Measurements from ENCODE around the gene MVB12B. TPM values are rescaled to one million over a fixed set of nuclear protein-coding genes. Genes with fewer than 3 reads are reported as not detected.

Gene MVB12B
- total and polyA plus RNA-seq, 4 experiments from 2014 or later = 0.30 to 6.5 (median 4.9) TPM

- Histone ChIP-seq H3K27me3 (ENCODE audit: insufficient read depth, low read length) (peaks cover 12% of the 10 kb centered on the region), H3K4me1 (ENCODE audit: insufficient read depth, low read length) (peaks cover 33% of the 10 kb centered on the region), H3K9me3 (ENCODE audit: control insufficient read depth in 1 of 2, low read length in 2 of 2) (no peaks in the 10 kb centered on the region), H3K4me3 (ENCODE audit: low read length in 2 of 2) (no peak overlapping the region), H3K27ac (ENCODE audit: low read depth, low read length) (no peak overlapping the region), H3K36me3 (ENCODE audit: insufficient read depth, low read length) (no peaks in the 10 kb centered on the region)
- Mint-ChIP-seq H3K36me3 (no peaks in the 10 kb centered on the region), H3K9me3 (peaks cover 0 to 1% (median 0%) of the 10 kb centered on the region in 8 donors), H3K4me3 (peak overlapping the region in 4 of 8 donors; percentile 26 to 73 (median 30)), H3K4me1 (peaks cover 20 to 53% (median 33%) of the 10 kb centered on the region in 4 donors), H3K27ac (peak overlapping the region in 1 of 7 donors; percentile 62), H3K27me3 (peaks cover 17 to 31% of the 10 kb centered on the region in 2 donors)
- CTCF ChIA-PET (ENCODE audit: partially characterized antibody) = interaction anchor here (1.0 to 7.2 kb wide), 7 partner anchors 10 to 45 kb away, joined by 3 to 74 read pairs (median 4); no protein-coding TSS in a partner anchor
- POLR2A ChIA-PET (ENCODE audit: partially characterized antibody) = interaction anchor here (0.7 to 1.6 kb wide), 3 partner anchors 10 to 43 kb away, joined by 4 to 8 read pairs (median 6); no protein-coding TSS in a partner anchor
- intact Hi-C loops (cut with micrococcal nuclease) = no loop called here
- no peak for DNase-seq
These were observed 188.6 kb downstream of the MVB12B start for GRCh38 chr9:126515001-126515872.

DNA sequence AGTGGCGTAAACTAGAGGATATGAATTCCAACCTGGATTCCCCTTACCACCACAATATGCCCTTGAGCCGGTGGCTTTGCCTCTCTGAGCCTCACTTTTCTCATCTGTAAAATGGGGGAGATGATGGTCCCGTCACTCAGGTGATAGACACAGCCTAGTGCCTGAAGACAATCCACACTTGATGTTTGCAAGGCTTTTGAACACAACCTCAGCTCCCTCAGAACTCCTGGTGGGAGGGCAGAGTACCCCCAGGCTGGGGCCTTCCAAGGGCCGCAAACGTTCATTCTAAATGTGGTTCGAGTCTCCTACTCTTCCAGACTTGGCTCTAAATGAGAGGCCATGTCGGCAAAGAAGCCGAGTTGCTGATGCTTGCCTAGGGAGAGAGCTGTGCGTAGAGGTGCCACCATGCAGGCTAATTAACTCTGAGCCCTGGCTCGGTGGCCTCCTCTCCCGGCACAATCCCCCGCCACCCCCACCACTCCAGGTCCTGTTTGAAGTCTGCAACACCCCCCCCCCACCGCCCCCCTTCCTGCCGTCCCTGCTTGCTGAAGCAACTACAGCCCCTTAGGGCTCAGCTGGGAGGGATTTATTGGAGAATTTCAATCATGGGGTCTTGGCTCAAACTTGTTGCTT, 189.4 kb downstream of the MVB12B start:
- Mint-ChIP-seq H3K36me3 (no peaks in the 10 kb centered on the region), H3K27ac (peak overlapping the region in 3 of 7 donors; percentile 38 to 83 (median 76))

GRCh38 chr9:126516561-126516935, 189.9 kb downstream of the MVB12B start:
- Histone ChIP-seq H3K27ac (ENCODE audit: low read depth, low read length) (peak overlapping the region; percentile 42), H3K36me3 (ENCODE audit: insufficient read depth, low read length) (no peaks in the 10 kb centered on the region), H3K4me1 (ENCODE audit: insufficient read depth, low read length) (peaks cover 33% of the 10 kb centered on the region), H3K27me3 (ENCODE audit: insufficient read depth, low read length) (peaks cover 12% of the 10 kb centered on the region), H3K9me3 (ENCODE audit: control insufficient read depth in 1 of 2, low read length in 2 of 2) (no peaks in the 10 kb centered on the region), H3K4me3 (ENCODE audit: low read length in 2 of 2) (no peak overlapping the region)
- H3K27ac Mint-ChIP-seq = peak overlapping the region in 6 of 7 donors; percentile 76 to 89 (median 84)
- intact Hi-C loops (cut with micrococcal nuclease) = no loop called here
- CTCF ChIA-PET (ENCODE audit: partially characterized antibody) = interaction anchor here (1.1 to 7.2 kb wide), 4 partner anchors 10 to 39 kb away, joined by 3 to 74 read pairs (median 10); no protein-coding TSS in a partner anchor
- H3K9me3 Mint-ChIP-seq = peaks cover 0 to 1% (median 0%) of the 10 kb centered on the region in 8 donors
- peak overlapping the region; percentile 85 to 96 (median 90) for H3K4me3 Mint-ChIP-seq
- DNase-seq = no peak
- peaks cover 14 to 28% of the 10 kb centered on the region in 2 donors for H3K27me3 Mint-ChIP-seq
- H3K36me3 Mint-ChIP-seq = no peaks in the 10 kb centered on the region
- H3K4me1 Mint-ChIP-seq = peaks cover 20 to 53% (median 33%) of the 10 kb centered on the region in 4 donors
- POLR2A ChIA-PET (ENCODE audit: partially characterized antibody) = interaction anchor here (1.0 to 2.5 kb wide), 5 partner anchors 8 to 207 kb away, joined by 3 to 12 read pairs (median 4); no protein-coding TSS in a partner anchor

More for the DNA sequence above, 189.4 kb downstream of the MVB12B start:
- peaks cover 17 to 31% of the 10 kb centered on the region in 2 donors for H3K27me3 Mint-ChIP-seq
- CTCF ChIA-PET (ENCODE audit: partially characterized antibody) = interaction anchor here (1.7 to 7.2 kb wide), 3 partner anchors 9 to 40 kb away, joined by 6 to 74 read pairs (median 13); no protein-coding TSS in a partner anchor
- peak overlapping the region in 7 of 8 donors; percentile 67 to 96 (median 90) for H3K4me3 Mint-ChIP-seq
- H3K27ac ChIP-seq (ENCODE audit: low read depth, low read length) = no peak overlapping the region
- peaks cover 12% of the 10 kb centered on the region for H3K27me3 ChIP-seq (ENCODE audit: insufficient read depth, low read length)
- no peaks in the 10 kb centered on the region for H3K9me3 ChIP-seq (ENCODE audit: control insufficient read depth in 1 of 2, low read length in 2 of 2)
- POLR2A ChIA-PET (ENCODE audit: partially characterized antibody) = interaction anchor here (1.8 to 2.5 kb wide), 2 partner anchors 9 to 42 kb away, joined by 4 to 12 read pairs; no protein-coding TSS in a partner anchor
- intact Hi-C loops (cut with micrococcal nuclease) = no loop called here
- peaks cover 33% of the 10 kb centered on the region for H3K4me1 ChIP-seq (ENCODE audit: insufficient read depth, low read length)
- H3K9me3 Mint-ChIP-seq = peaks cover 0 to 1% (median 0%) of the 10 kb centered on the region in 8 donors
- no peak overlapping the region for H3K4me3 ChIP-seq (ENCODE audit: low read length in 2 of 2)
- H3K36me3 ChIP-seq (ENCODE audit: insufficient read depth, low read length) = no peaks in the 10 kb centered on the region
- DNase-seq = no peak
- peaks cover 20 to 53% (median 33%) of the 10 kb centered on the region in 4 donors for H3K4me1 Mint-ChIP-seq

DNA sequence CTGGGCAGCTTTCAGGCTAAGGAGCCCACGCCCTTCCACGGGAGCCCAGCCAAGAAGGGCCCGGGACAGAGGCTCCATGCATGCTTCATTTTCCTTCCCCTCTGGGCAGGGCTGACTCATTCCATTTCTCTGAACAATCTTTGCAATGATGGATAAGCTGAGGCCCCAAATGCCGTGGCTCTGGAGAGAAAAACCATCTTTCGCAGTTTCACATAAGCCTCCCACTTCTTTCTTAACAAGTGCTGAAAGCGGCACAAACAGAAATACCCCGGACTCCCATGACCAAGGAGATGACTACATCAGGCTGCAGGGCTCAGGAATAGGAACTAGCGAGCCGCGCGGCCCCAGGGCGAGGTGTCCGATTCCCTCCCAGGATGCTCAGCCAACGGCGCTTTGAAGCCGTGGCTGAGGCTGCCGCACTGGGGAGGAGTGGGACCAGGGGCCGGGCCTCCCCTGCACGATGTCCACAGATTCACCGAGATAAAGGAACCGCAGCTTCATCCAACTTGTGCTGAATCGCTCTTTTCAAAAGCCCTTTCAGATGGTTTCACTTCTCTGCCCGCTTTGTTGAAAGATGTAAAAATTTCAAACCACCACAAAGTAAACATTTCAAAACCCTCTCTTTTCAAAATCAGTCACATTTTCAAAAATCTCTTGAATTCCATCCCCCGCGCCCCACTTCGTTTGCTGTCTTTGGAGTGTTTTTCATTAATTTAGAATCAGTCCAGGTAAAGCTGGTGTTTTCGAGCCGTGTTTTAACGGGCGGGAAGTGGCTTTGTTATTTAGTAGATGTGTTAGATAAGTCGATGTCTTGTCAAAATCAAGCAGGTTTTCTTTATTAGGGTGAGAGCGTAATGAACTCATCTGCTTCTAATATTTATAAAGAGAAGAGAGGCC, 190.6 kb downstream of the MVB12B start:
- Histone ChIP-seq H3K36me3 (ENCODE audit: insufficient read depth, low read length) (no peaks in the 10 kb centered on the region), H3K27ac (ENCODE audit: low read depth, low read length) (peak overlapping the region; percentile 42), H3K9me3 (ENCODE audit: control insufficient read depth in 1 of 2, low read length in 2 of 2) (no peaks in the 10 kb centered on the region), H3K4me1 (ENCODE audit: insufficient read depth, low read length) (peaks cover 33% of the 10 kb centered on the region), H3K27me3 (ENCODE audit: insufficient read depth, low read length) (peaks cover 12% of the 10 kb centered on the region), H3K4me3 (ENCODE audit: low read length in 2 of 2) (peak overlapping the region; percentile 40)
- H3K4me3 Mint-ChIP-seq = peak overlapping the region; percentile 85 to 96 (median 90)
- peaks cover 20 to 56% (median 33%) of the 10 kb centered on the region in 4 donors for H3K4me1 Mint-ChIP-seq
- H3K36me3 Mint-ChIP-seq = no peaks in the 10 kb centered on the region
- intact Hi-C loops (cut with micrococcal nuclease) = no loop called here
- ChIA-PET CTCF (ENCODE audit: partially characterized antibody) (interaction anchor here (0.5 to 7.2 kb wide), 6 partner anchors 9 to 39 kb away, joined by 3 to 74 read pairs (median 5); no protein-coding TSS in a partner anchor), POLR2A (ENCODE audit: partially characterized antibody) (interaction anchor here (0.7 to 2.5 kb wide), 8 partner anchors 8 to 1124 kb away, joined by 3 to 12 read pairs (median 4); no protein-coding TSS in a partner anchor)
- H3K27me3 Mint-ChIP-seq = peaks cover 10 to 25% of the 10 kb centered on the region in 2 donors
- peak in 4 of 5 donors; percentile 41 to 55 (median 46) for DNase-seq
- H3K27ac Mint-ChIP-seq = peak overlapping the region; percentile 76 to 89 (median 84)
- H3K9me3 Mint-ChIP-seq = peaks cover 0 to 1% (median 0%) of the 10 kb centered on the region in 8 donors

GRCh38 chr9:126517833-126518356, 191.3 kb downstream of the MVB12B start:
- intact Hi-C loops (cut with micrococcal nuclease) = no loop called here
- no peaks in the 10 kb centered on the region for H3K36me3 ChIP-seq (ENCODE audit: insufficient read depth, low read length)
- peaks cover 33% of the 10 kb centered on the region for H3K4me1 ChIP-seq (ENCODE audit: insufficient read depth, low read length)
- no peak for DNase-seq
- peak overlapping the region in 1 of 2 donors; percentile 40 for H3K4me3 ChIP-seq (ENCODE audit: low read length in 2 of 2)
- ChIA-PET POLR2A (ENCODE audit: partially characterized antibody) (interaction anchor here (0.7 to 2.5 kb wide), 7 partner anchors 7 to 1124 kb away, joined by 3 to 12 read pairs (median 4); no protein-coding TSS in a partner anchor), CTCF (ENCODE audit: partially characterized antibody) (interaction anchor here (0.5 to 7.2 kb wide), 6 partner anchors 8 to 38 kb away, joined by 3 to 74 read pairs (median 5); no protein-coding TSS in a partner anchor)
- Mint-ChIP-seq H3K4me3 (peak overlapping the region; percentile 85 to 96 (median 90)), H3K27ac (peak overlapping the region in 6 of 7 donors; percentile 22 to 89 (median 84)), H3K36me3 (no peaks in the 10 kb centered on the region), H3K4me1 (peaks cover 22 to 63% (median 34%) of the 10 kb centered on the region in 4 donors), H3K27me3 (peaks cover 10 to 22% of the 10 kb centered on the region in 2 donors), H3K9me3 (peaks cover 0 to 1% (median 0%) of the 10 kb centered on the region in 8 donors)
- H3K9me3 ChIP-seq (ENCODE audit: control insufficient read depth in 1 of 2, low read length in 2 of 2) = no peaks in the 10 kb centered on the region
- H3K27me3 ChIP-seq (ENCODE audit: insufficient read depth, low read length) = peaks cover 12% of the 10 kb centered on the region
- H3K27ac ChIP-seq (ENCODE audit: low read depth, low read length) = no peak overlapping the region

GRCh38 chr9:126518763-126519162, 192.1 kb downstream of the MVB12B start:
- H3K4me3 Mint-ChIP-seq = peak overlapping the region in 3 of 8 donors; percentile 11 to 93 (median 49)
- H3K4me1 Mint-ChIP-seq = peaks cover 29 to 68% (median 42%) of the 10 kb centered on the region in 4 donors
- H3K9me3 ChIP-seq (ENCODE audit: control insufficient read depth in 1 of 2, low read length in 2 of 2) = no peaks in the 10 kb centered on the region
- ChIA-PET POLR2A (ENCODE audit: partially characterized antibody) (no interaction called here), CTCF (ENCODE audit: partially characterized antibody) (interaction anchor here (1.2 to 7.2 kb wide), 4 partner anchors 12 to 37 kb away, joined by 6 to 74 read pairs (median 10); no protein-coding TSS in a partner anchor)
- peaks cover 4% of the 10 kb centered on the region for H3K27me3 ChIP-seq (ENCODE audit: insufficient read depth, low read length)
- no peaks in the 10 kb centered on the region for H3K36me3 ChIP-seq (ENCODE audit: insufficient read depth, low read length)
- H3K36me3 Mint-ChIP-seq = no peaks in the 10 kb centered on the region
- H3K27ac ChIP-seq (ENCODE audit: low read depth, low read length) = no peak overlapping the region
- peaks cover 8 to 16% of the 10 kb centered on the region in 2 donors for H3K27me3 Mint-ChIP-seq
- peaks cover 0 to 1% (median 0%) of the 10 kb centered on the region in 8 donors for H3K9me3 Mint-ChIP-seq
- peaks cover 39% of the 10 kb centered on the region for H3K4me1 ChIP-seq (ENCODE audit: insufficient read depth, low read length)
- no peak for DNase-seq
- intact Hi-C loops (cut with micrococcal nuclease) = no loop called here
- peak overlapping the region in 4 of 7 donors; percentile 7 to 76 (median 26) for H3K27ac Mint-ChIP-seq
- H3K4me3 ChIP-seq (ENCODE audit: low read length in 2 of 2) = no peak overlapping the region
